Prostate gland (tissue), 2 donors: ENCODE results near the gene ZNF189.

Source experiments
- POLR2AphosphoS5 ChIP-seq: sonication (generic); formaldehyde crosslinking; IDR thresholded peaks from one replicate; pipeline ENCODE4 v1.6.1; 2017; ENCODE audit warnings: antibody characterized with exemption
- TF ChIP-seq, protein P1 (sequence below), 4 experiments: fragments of 200-600 bp in 2 of 4; fragments of 450-650 bp in 2 of 4; sonication (generic) in 2 of 4; IDR thresholded peaks; 1 replicate in 3 of 4; 2 replicates in 1 of 4; pipeline ENCODE4 v1.5.1; 2016 to 2019; ENCODE audit warnings: antibody characterized with exemption in 4 of 4, mild to moderate bottlenecking in 2 of 4, moderate library complexity in 2 of 4

DNA sequence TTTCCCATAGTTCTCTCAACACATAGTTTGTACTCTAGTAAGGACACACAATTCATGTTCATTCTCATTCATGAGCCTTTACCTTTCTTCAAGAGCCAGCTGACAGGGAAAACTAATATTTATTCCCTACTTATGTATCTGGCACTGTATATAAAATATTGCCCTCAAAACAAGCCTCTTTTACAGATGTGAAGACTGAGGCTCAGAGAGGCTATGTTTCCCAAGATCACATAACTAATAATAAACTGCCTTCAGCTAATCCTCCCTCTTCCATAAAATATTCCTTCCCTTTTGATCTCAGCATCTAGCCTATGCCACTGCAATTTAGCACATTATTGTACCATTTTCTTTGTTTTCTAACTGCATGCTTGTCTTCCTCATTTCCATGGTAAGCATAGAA, 18.7 kb downstream of the ZNF189 start:
- TF ChIP-seq, protein P1, sequence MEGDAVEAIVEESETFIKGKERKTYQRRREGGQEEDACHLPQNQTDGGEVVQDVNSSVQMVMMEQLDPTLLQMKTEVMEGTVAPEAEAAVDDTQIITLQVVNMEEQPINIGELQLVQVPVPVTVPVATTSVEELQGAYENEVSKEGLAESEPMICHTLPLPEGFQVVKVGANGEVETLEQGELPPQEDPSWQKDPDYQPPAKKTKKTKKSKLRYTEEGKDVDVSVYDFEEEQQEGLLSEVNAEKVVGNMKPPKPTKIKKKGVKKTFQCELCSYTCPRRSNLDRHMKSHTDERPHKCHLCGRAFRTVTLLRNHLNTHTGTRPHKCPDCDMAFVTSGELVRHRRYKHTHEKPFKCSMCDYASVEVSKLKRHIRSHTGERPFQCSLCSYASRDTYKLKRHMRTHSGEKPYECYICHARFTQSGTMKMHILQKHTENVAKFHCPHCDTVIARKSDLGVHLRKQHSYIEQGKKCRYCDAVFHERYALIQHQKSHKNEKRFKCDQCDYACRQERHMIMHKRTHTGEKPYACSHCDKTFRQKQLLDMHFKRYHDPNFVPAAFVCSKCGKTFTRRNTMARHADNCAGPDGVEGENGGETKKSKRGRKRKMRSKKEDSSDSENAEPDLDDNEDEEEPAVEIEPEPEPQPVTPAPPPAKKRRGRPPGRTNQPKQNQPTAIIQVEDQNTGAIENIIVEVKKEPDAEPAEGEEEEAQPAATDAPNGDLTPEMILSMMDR (IDR thresholded peaks at IDR 0.05) = no peak
- no peak for TF ChIP-seq POLR2AphosphoS5
